ENCODE measurements around the gene C4A. TPM values are rescaled to one million over a fixed set of nuclear protein-coding genes. Genes with fewer than 3 reads are reported as not detected.

The C4A gene
- total and polyA plus RNA-seq, 2 of the 13 experiments (the other 11 are each of a cell fraction or from before 2014, with no cell fraction given) = 165 to 478 TPM

DNA sequence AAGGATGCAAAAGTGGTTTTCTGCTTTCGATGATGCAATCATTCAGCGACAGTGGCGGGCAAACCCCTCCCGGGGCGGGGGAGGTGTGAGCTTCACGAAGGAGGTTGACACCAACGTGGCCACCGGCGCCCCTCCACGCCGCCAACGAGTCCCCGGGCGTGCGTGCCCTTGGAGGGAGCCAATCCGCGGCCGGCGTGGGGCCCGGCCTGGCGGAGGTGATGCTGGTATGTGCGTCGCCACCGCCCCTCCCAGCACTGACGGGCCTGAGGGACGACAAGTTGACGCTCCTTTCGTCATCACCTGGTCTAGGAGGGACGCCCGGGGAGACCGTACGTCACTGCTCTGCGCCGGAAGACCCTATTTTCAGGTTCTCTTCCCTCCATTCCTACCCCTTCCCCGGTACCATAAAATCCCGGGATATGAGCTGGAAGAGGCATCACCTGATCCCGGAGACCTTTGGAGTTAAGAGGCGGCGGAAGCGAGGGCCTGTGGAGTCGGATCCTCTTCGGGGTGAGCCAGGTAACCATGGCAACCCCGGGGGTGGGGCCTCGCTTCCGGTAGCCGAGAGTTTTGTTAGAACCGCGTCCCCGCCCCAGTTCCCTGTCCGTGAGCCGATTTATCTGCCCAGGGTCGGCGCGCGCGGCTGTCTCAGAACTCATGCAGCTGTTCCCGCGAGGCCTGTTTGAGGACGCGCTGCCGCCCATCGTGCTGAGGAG, 9.7 kb upstream of the C4A start, which contains the start of gene DXO (continued):
- TF ChIP-seq ZNF12 (CRISPR knock-in tag; IDR thresholded peaks at IDR 0.05) = peak; percentile 73; the same call in 1 of the 2 replicates
- TF ChIP-seq RNF2 (conservative IDR thresholded peaks at IDR 0.05; ENCODE audit: low read depth) = peak; percentile 61
- peak; percentile 98 for TF ChIP-seq ELF1 (CRISPR knock-in tag; IDR thresholded peaks at IDR 0.05)
- peak; percentile 17 for TF ChIP-seq HES4 (CRISPR knock-in tag; IDR thresholded peaks at IDR 0.05; ENCODE audit: borderline replicate concordance)
- no peak for TF ChIP-seq ZMAT5 (CRISPR knock-in tag; IDR thresholded peaks at IDR 0.05; ENCODE audit: borderline replicate concordance, low read depth)
- peak; percentile 95 for TF ChIP-seq AGO2 (optimal IDR thresholded peaks at IDR 0.05; ENCODE audit: low read depth, low read length)
- no peak for TF ChIP-seq NAIF1 (CRISPR knock-in tag; IDR thresholded peaks at IDR 0.05; ENCODE audit: borderline replicate concordance)
- TF ChIP-seq, protein P1, sequence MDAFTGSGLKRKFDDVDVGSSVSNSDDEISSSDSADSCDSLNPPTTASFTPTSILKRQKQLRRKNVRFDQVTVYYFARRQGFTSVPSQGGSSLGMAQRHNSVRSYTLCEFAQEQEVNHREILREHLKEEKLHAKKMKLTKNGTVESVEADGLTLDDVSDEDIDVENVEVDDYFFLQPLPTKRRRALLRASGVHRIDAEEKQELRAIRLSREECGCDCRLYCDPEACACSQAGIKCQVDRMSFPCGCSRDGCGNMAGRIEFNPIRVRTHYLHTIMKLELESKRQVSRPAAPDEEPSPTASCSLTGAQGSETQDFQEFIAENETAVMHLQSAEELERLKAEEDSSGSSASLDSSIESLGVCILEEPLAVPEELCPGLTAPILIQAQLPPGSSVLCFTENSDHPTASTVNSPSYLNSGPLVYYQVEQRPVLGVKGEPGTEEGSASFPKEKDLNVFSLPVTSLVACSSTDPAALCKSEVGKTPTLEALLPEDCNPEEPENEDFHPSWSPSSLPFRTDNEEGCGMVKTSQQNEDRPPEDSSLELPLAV (CRISPR knock-in tag; conservative IDR thresholded peaks at IDR 0.05; ENCODE audit: low read depth) = peak; percentile 90
- no peak for TF ChIP-seq MATR3 (CRISPR knock-in tag; IDR thresholded peaks at IDR 0.05)
- no peak for TF ChIP-seq CBX2 (IDR thresholded peaks at IDR 0.05; ENCODE audit: low read depth, low read length)
- TF ChIP-seq CBX2 (CRISPR knock-in tag; IDR thresholded peaks at IDR 0.05; ENCODE audit: low read depth) = no peak; the same call in 1 of the 2 replicates
- TF ChIP-seq PCBP2 (optimal IDR thresholded peaks at IDR 0.05; ENCODE audit: low read depth, low read length, poor library complexity, severe bottlenecking) = no peak
- peak; percentile 13; the same call in 1 of the 2 replicates for TF ChIP-seq SMC3 (IDR thresholded peaks at IDR 0.05; ENCODE audit: low read length)
- peak; percentile 58 for TF ChIP-seq RAD21 (CRISPR knock-in tag; IDR thresholded peaks at IDR 0.05)
- no peak for TF ChIP-seq ZNF569 (CRISPR knock-in tag; IDR thresholded peaks at IDR 0.05; ENCODE audit: borderline replicate concordance)
- TF ChIP-seq SNAI1 (CRISPR knock-in tag; IDR thresholded peaks at IDR 0.05; ENCODE audit: borderline replicate concordance) = peak; percentile 60; the same call in 1 of the 2 replicates
- TF ChIP-seq ZNF660 (CRISPR knock-in tag; IDR thresholded peaks at IDR 0.05; ENCODE audit: borderline replicate concordance, low read depth) = no peak
- TF ChIP-seq PREB (CRISPR knock-in tag; IDR thresholded peaks at IDR 0.05) = no peak
- no peak for TF ChIP-seq ZNF879 (CRISPR knock-in tag; IDR thresholded peaks at IDR 0.05)
- TF ChIP-seq FOXO4 (CRISPR knock-in tag; conservative IDR thresholded peaks at IDR 0.05) = no peak; the same call in 1 of the 2 replicates
- no peak; the same call in 1 of the 2 replicates for TF ChIP-seq STAT5B (CRISPR knock-in tag; IDR thresholded peaks at IDR 0.05)
- TF ChIP-seq KLF9 (CRISPR knock-in tag; IDR thresholded peaks at IDR 0.05; ENCODE audit: low read depth) = peak; percentile 89
- TF ChIP-seq TP53 (CRISPR knock-in tag; conservative IDR thresholded peaks at IDR 0.05) = no peak
- TF ChIP-seq FOXC1 (CRISPR knock-in tag; IDR thresholded peaks at IDR 0.05; ENCODE audit: borderline replicate concordance) = peak; percentile 8
- TF ChIP-seq PHF5A (CRISPR knock-in tag; IDR thresholded peaks at IDR 0.05; ENCODE audit: low read depth, unreplicated experiment) = no peak
- peak; percentile 89 for TF ChIP-seq MEF2D (CRISPR knock-in tag; IDR thresholded peaks at IDR 0.05)
- TF ChIP-seq DNMT3B (CRISPR knock-in tag; conservative IDR thresholded peaks at IDR 0.05) = no peak; the same call in 1 of the 2 replicates
- no peak for TF ChIP-seq ONECUT2 (CRISPR knock-in tag; IDR thresholded peaks at IDR 0.05)

Measured in HepG2 (cell line).